Bone marrow (tissue), 2 donors: ENCODE data around the gene TENM3.
"Not testable (repeated sequence)": the region's sequence is repeated elsewhere in the genome, so short reads cannot be mapped to it uniquely, and the experiment has no call there.

Experiments used
- DNase-seq, 2 donors: peaks; one replicate each; lab custom pipeline; 2025; lab: John Stamatoyannopoulos, UW

TENM3 gene

DNA sequence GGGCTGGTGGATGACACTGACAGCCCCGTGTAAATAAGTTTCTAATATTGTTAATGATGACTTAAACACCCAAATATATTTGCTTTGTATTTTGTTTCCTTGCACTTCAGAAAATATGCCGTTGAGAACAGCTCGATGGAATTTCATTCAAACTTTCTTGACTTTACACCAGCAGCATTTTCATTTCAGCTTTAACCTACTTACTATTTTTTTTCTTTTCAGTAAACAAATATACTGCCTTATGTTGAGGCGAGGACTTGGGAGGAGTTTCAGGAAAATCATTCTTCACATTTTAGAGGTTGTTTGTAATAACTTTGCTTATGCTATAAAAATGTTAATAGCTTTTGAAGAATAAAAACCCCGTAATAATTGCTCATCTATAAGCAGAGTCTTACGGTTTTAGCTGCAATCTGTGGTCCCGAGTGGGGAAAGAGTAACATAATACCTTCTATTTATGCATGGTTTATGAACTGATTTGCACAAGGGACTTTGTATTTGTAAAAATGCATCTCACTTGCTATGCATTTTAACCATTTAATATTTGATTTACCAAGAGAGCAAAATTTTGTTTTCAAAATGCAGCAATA is 14.1 kb upstream of the TENM3 start:
- DNase-seq = no peak

DNA sequence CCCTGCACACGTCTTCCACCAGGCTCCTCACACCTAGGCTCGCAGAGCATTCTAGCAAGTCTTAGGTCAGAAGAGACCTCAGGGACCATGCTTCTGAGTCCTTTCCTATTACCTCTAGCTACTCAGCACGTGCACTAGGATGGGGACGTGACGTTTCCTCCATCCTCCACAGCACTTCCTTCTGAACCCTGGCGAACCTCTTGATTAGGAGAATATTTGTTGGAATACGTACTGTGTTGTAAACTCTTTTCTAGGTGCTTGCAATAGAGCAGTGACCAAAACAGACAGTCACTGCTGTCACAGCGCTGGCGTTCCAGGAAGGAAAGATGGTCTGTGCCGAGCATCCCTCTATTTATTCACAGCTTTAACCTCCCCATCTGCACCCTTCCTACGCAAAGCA is 12.9 kb upstream of the TENM3 start:
- DNase-seq = no peak

DNA sequence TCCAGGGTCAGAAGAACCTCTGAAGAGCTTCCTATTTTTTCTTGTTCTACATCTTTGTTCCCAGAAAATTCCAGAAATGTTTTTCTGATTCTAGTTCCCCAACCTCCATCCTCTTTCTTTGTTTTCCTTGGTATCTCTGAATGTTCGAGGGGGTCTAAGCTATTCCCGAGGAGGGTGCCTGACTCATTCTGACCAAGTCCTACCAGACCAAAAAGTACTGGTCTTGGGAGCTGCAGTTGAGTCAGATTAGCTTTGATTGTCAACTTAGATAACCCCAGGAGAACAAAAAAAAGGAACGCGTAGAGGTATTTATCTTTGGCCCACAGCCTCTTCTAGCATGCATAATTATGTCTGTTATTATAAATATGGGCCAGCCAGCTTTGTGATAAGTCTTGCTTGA is 12.1 kb upstream of the TENM3 start:
- DNase-seq = no peak

DNA sequence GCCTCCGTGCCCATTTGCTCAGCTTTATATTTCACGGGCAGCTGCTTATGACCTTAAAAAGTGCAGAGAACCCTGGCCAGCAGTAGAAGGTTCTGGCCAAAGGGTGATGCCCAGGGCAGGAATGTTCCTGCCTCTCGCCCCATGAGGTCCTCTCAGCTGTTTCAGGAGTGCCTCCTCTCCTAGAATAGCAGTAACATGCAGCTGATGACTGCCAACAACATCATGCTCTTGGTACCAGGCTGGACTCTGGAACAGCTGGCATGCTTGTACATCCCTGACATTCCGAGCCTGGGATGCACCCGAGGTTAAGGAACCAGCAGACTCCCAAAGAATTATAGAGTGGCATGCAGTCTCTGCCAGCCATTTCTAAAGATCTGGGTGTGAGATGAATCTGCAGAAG is 11.7 kb upstream of the TENM3 start:
- no peak for DNase-seq

DNA sequence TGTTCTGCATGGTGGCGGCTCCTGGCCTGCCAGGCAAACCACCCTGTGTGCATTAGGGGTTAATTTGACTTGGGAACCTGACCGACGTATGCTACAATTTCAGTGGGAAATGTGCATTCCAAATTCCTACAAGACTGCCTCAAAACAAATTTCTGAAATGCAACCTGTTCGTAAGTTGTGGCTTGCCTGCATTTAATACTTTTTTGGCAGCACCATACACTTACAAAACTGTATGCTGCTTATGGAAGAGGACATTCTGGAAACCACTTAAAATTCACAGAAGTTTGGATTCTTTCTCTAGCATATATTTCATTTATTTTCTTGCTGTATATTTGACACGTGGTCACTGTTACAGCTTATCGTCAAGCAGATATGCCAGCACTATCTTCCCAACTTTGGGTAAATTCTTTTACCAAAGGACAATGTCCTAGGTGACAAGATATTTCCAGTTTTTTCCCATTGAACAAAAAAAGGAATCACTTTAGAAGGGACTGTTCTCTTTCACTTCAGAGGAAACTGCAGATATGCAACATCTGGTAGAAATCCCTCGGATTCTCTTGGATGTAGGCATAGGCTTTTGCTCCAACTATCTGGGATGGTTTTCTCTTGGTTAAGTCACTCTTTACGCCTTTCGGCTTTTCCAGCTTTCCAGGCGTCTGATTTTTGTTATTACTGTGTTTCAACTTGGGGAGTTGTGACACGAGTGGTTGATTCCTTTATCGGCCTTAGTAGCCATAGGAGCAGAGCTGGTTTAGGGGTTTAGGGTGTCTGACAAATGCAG is 9.7 kb upstream of the TENM3 start:
- DNase-seq = no peak

DNA sequence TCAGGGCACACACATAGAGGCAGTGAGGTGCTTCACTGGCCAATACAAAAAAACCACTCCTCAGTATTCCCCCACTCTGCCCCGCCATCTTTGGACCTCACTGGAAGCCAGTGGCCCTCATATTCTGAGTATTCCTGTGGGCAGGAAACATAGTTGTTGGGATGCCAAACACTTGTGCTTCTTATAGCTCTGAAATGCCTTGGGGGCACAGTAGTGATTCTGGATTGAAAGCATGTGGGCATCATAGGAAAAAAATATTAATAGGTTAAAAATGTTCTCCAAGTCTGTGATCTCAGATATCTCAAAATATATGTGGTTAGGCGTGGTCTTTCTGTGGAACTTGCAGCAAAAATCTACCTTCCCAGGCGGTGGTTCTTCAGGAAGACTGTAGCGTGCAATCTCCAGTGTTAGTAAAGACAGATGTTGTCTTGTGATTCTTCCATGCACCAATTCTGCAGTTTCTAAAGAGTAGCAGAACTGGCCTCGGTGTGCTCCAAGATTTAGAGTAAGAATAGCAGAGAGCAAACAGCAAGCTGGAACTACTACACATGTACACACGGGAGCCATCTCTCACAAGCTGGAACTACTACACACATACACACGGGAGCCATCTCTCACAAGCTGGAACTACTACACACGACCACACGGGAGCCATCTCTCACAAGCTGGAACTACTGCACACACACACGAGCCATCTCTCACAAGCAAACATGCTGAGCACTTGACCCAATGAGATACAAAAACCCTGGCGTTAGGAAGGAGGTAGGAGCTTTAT is 8.0 kb upstream of the TENM3 start:
- DNase-seq = no peak

DNA sequence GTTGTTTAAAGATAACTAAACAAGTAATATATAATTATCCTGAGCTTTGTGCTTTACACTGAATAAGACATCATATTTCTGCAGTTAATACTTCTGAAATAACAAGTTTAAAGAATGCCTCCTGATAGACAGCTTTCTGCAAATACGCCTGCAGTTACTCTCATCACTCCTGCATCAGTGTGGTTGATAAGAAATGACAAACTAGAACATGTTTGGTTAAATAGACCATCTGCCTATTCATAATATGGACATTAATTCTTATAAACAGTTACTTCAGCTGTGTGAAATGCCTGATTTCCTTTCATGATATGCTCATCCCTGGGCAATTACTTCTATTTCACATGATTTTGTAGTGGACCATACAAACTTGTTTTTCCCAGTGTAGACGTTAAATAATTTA is 7.0 kb upstream of the TENM3 start:
- no peak for DNase-seq

DNA sequence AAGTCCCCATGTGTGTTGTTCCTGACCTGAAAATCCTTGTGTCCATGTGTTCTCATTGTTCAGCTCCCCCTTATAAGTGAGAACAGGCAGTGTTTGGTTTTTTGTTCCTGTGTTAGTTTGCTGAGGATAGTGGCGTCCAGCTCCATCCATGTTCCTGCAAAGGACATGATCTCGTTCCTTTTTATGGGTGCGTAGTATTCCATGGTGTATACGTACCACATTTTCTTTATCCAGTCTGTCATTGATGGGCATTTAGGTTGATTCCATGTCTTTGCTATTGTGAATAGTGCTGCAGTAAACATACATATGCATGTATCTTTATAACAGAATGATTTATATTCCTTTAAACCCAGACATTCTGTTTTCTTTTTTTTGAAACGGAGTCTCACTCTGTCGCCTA is 6.2 kb upstream of the TENM3 start:
- DNase-seq = not testable (repeated sequence)

DNA sequence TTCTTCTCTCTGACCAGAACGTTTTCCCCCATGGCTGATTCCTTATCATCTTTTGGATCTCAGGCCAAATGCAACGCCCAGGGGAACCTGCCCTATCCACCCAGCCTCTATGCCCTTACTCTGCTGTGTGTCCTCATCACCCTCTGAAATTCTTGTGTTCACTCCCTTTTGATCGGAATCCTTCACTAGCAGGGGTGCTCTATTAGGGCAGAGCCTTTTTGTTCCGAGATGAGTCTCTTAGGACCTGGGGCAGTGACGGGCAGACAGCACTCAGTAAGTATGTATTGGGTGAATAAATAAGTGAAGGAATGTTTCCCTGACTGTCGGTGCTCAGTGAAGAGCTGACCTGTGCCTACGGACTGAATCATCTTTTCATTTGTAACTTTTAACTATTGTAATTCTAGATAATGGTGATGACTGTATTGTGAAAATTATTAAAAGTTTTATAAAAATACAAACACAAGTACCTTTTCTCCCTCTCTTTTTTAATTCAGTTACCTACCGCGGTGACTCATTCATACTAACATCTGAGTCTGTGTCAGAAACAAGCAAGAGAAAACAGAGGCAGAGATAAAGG is 4.8 kb upstream of the TENM3 start:
- no peak for DNase-seq

DNA sequence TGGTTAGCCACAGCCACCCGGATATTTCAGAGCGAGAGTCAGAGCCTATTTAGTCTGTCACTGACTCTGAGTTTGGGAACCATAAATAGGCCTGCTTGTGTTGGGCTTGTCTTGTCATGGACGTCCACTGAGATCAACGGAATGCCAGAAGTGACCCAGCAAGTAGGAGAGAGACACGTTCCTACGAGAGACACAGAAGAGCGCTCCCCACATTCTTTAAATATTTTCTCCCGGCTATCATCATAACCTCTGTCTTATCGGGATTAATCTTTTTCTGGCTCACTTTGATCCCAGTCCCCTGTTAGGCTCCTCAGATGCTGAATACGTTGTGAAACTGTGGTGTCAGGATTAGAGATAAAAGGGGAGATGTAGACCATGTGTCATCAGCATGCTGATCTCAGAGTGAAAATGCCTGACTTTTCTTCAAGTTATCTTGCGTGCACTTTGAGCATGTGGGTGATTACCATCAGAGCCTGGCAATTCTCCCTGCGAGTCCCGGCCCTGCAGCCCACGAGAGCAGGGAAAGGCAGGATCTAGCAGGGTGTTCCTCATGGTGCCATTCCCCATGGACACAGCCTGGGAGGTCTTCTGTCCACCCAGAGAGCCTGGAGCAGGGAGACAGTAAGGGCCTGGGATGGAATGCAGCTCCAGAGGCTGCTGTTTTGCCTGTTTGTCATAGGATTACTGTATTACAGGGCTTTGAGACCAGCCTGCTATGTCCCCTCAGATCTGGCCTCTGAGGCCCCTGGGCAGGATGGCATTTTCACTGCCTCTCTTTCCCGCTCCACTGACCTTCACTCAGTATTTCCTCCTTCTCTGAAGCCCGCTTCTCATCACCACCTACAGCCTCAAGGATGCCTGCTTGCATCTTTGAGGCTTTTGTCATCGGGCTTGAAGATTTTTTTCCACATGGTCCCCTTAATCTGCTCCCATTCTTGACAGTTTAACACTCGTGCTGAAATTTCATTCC is 2.8 kb upstream of the TENM3 start:
- no peak for DNase-seq

DNA sequence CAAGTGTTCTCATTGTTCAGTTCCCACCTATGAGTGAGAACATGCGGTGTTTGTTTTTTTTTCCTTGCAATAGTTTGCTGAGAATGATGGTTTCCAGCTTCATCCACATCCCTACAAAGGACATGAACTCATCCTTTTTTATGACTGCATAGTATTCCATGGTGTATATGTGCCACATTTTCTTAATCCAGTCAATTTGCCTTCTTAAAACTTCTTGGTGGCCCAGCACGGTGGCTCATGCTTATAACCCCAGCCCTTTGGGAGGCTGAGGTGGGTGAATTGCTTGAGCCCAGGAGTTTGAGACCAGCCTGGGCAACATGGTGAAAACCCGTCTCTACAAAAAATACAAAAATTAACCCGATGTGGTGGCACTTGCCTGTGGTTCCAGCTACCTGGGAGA is 942 bp upstream of the TENM3 start:
- not testable (repeated sequence) for DNase-seq

DNA sequence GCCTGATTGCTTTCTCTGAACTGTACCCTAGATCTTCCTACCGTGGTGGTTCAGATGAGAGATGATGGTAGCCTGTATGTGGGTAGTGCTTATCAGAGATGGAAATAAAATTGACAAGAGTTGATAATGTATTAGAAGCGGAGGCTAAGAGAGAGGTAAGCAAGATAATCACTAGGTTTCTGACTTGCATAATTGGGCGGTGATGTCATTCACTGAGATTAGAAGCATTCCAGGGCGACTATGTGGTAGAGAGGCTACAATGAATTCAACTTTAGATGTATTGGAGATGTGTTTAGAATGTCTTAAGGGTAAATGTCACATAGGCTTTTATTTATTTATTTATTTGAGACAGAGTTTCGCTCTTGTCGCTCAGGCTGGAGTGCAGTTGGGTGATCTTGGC is 415 bp upstream of the TENM3 start:
- no peak for DNase-seq

DNA sequence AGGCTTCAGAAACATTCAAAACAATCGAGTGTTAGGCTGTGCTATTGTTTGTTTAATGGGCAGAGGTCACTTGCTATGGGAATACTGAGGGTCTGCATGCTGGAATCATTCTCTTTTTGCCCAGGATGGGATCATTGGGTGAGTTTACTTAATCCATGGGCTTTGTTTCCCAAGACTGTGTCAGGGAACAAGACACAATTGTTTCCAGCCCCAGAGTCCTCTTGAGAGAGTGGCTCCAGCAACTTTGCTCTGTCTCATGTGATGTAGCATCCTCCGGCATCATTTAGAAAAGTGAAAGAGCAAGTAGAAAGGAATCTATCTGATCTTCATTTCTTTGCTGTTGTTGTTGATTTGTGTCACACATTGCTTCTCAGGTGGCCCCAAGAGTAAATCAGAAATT is 1.8 kb downstream of the TENM3 start:
- no peak for DNase-seq

DNA sequence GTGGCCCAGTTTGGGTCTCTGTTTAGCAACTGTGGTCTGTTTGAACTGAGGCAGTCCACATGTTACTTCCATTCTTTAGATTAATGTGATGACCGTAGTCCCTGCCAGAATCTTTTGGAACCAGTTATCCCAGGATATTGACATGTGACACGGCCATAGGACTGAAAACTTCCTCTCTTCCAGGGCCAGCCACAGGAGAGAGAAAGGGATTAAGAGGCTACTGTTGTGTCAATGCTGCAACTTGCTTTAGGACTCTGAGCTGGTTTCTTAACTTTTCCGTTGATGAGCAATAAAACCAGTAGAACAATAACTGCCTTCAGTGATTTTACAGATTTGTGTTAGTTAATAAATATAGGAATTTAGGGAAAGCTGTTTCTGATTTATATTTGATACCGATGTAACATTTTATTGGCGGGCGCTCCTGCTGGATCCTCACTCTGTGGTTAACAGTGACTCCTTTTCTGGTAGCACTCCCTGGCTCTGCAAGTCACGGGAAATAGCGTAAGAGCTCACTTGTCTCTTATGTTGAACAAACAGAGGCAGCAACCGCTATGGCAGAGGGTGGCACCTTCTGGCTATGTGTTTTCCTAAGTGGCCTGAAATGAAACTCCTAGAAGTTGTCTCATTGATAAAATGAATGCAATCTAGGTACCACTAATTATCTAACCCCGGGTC is 2.5 kb downstream of the TENM3 start:
- no peak for DNase-seq

DNA sequence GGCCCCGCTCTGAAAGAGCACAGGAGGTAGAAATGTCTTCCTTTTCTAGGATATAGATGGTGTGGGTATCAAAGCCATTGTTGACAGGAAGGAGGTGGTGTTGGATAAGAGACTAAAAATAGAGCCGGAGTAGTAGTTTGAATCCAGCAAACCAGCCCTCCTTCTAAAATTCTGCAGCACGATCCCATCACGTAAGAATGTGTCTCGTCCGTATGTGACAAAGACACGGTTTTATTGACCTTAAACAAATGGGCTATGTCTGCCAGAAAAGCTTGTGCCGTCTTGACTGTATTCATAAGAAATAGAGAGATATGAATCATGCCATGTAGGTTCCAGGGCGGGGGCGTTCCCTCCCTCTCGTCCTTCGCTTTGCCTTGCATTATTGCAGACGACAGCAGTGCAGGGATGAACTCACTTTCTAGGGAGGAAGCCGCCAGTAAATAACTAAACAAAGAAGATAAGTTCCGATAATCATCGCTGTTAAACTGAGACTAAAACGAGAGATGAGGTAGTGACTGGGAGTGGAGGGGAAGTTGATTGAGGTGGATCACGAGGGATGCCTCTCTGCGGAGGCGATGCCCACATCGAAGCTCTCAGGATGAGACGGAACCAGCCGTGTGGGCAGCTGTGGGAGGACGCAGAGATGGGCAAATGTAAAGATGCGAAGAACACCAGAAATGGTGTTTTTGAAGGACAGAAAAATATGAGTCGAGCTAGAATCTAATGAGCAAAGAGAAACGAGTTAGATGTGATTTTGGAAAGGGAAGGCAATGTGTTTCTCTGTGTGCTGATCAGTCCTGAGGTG is 3.4 kb downstream of the TENM3 start:
- no peak for DNase-seq

DNA sequence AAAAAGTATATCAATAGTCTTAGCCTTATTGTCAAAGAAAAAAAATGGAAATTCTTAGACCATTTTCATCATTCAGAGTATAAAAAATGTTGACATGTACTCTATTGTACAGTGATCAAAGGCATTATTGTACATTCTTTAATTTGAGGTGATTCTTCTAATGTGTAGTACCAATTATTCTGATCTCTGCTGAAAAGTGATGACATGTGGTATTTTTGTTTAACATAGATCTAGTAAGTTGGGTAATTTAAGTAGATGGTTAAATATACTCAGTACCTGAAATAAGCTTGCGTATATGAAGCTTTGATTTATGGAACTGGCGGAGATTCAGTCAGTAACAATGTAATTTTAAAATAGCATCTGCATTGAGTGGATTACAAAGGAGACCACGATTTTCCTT is 5.1 kb downstream of the TENM3 start:
- DNase-seq = no peak

DNA sequence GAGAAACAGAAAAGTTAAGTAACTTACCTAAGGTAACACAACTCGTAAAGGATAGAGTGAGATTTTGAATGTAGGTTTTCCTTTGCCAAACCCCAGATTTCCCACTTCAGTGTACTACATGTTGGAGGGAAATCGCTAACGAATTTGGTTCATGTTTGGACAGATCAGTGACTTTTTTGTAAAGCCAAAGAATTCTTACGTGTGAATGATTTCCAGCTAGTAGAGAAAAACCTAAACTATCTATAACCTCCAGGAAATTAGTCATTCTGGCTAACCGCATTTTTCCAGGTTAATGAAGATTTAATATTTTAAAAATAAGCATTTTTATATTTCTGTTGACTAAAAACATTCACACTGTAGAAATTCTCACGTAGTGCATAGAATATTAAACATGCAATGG is 7.2 kb downstream of the TENM3 start:
- DNase-seq = no peak

DNA sequence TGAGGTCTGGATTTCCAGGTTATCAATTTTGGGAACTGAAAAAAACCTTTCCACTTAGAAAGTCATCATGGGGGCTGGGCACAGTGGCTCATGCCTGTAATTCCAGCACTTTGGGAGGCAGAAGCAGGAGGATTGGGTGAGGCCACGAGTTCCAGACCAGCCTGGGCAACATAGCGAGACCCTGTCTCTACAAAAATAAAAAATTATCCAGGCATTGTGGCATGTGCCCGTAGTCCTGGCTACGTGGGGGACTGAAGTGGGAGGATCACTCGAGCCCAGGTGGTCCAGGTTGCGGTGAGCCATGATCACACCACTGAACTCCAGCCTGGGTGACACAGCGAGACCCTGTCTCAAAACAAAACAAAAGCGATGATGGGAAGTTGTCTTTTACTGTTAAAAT is 7.9 kb downstream of the TENM3 start:
- no peak for DNase-seq

DNA sequence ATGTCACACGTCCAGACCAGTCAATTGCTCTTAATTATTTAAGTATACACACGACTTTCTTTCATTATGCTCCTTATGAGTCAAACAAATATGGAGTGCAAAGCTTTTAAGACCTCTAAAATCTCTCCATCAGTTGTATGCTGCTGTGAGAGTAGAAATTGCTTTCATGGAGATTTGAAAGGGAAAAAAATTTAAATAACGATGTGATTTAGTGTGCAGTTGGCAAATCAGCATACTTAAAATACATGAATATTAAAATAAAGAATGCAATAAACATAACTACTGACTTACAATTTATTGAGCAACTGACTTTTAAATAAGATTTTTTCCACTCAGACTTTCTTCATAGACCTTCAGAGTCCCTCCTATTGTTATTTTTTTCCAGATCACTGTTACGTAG is 9.0 kb downstream of the TENM3 start:
- no peak for DNase-seq

DNA sequence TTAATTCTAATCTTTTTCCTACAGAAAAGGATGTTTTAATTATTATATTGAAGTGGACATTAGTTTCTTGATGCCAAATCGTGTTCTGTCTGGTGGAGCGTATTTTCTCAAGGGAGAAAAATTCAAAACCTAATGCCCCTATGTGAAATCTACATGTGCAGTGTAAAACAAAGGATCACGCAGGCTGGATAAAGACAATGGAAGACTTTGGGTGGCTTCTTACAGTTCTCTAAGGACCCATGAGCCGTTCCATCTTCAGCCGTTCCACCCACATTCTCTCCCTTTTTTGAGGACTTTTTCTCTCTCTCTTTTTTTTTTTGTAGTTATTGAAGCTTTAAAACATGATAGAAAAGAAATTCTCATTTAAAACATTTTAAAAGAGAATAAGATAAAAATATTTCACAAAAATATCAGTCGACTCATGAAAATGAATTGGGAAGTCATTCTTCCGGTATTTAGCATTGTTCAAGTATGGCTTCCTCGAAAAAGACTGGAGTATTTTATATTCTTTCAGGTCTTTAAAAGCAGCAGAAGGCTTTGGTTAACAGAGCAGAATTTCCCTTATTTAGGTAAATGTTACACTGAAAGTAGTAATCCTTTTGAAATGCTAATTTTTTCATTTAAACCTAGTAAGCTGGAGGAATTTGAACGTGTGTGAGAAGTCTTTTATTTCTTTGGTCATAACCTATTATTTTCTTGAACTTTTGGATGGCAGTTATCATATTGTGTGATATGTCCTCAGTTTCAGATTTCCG is 11.0 kb downstream of the TENM3 start:
- DNase-seq = no peak
